K562 (cell line): ENCODE measurements around the gene FITM1. TPM values are rescaled to one million over a fixed set of nuclear protein-coding genes. Genes with fewer than 3 reads are reported as not detected.

Experiments
- ATAC-seq: fragments of 200-7000 bp; cut with Tn5 transposase; 3 replicates; pipeline ENCODE4 v1.9.1; 2020; ENCODE audit warnings: moderate library complexity
- BruUV-seq: library from RNA; stranded (reverse); fragments of 400-500 nt; replicated peaks from 2 replicates; lab custom pipeline; 2021; lab: Mats Ljungman, UMichigan
- CTCF ChIA-PET: fragments of 300-600 bp; formaldehyde crosslinking; extraction: SDS; loops from one replicate; lab custom pipeline; 2021; ENCODE audit warnings: low intra/inter-chr PET ratio; lab: Yijun Ruan, JAX
- POLR2A ChIA-PET: fragments of 300-600, 350-650 bp; sonication (Branson Sonifier 250); formaldehyde crosslinking; extraction: SDS; loops from one replicate; lab custom pipeline; 2021; ENCODE audit warnings: antibody characterized with exemption, inconsistent platforms; lab: Yijun Ruan, JAX
- DNase-seq, 4 experiments: peaks; one replicate each; pipeline versions ENCODE4 v3.0.0 to v3.0.0-alpha.2; 2011 to 2018; ENCODE audit warnings: low spot score in 3 of 4, mixed read lengths in 3 of 4; ENCODE audit errors: extremely low read depth in 1 of 4
- FAIRE-seq: peaks from 2 replicates; lab custom pipeline; 2011; peaks lifted over from hg19 to GRCh38; lab: Jason Lieb, UNC
- H2AFZ ChIP-seq: 2 replicates; pipeline ENCODE4 v1.6.0; 2011; ENCODE audit warnings: low read depth, low read length, control low read depth, inconsistent platforms
- H3K27ac ChIP-seq: fragments of 200-600 bp; 3 replicates; pipeline ENCODE4 v1.8.0; 2011; ENCODE audit warnings: low read depth, mild to moderate bottlenecking, control low read depth, inconsistent platforms, low read length, moderate library complexity, mixed read lengths; ENCODE audit errors: extremely low read depth
- H3K27me3 ChIP-seq, 2 experiments: fragments of 300-600 bp in 1 of 2; 2 replicates in 1 of 2; 3 replicates in 1 of 2; pipeline versions ENCODE4 v1.6.0 to v1.8.0; 2011; ENCODE audit warnings: inconsistent platforms in 2 of 2, low read length in 2 of 2, mild to moderate bottlenecking in 1 of 2, mixed read lengths in 1 of 2, moderate library complexity in 1 of 2; ENCODE audit not compliant: control insufficient read depth in 2 of 2, insufficient read depth in 2 of 2
- H3K36me3 ChIP-seq: fragments of 300-600 bp; 3 replicates; pipeline ENCODE4 v1.8.0; 2011; ENCODE audit warnings: mild to moderate bottlenecking, low read length, inconsistent platforms; ENCODE audit not compliant: control insufficient read depth, insufficient read depth
- H3K4me1 ChIP-seq, 2 experiments: fragments of 200-600 bp in 1 of 2; replicated peaks in 1 of 2; 2 replicates in 1 of 2; 3 replicates in 1 of 2; pipeline versions ENCODE4 v1.5.1 to v1.8.0; 2011; ENCODE audit warnings: inconsistent platforms in 2 of 2, low read length in 2 of 2, mild to moderate bottlenecking in 1 of 2, mixed read lengths in 1 of 2, moderate library complexity in 1 of 2; ENCODE audit not compliant: control insufficient read depth in 2 of 2, insufficient read depth in 2 of 2
- H3K4me2 ChIP-seq: 2 replicates; pipeline ENCODE4 v1.6.1; 2011; ENCODE audit warnings: low read length, control low read depth, inconsistent platforms, mixed read lengths; ENCODE audit not compliant: insufficient read depth
- H3K4me3 ChIP-seq: fragments of 200-600 bp; sonication (generic), shearing (Covaris generic); 2 replicates; pipeline ENCODE4 v1.5.1; 2016; ENCODE audit warnings: control low read depth, inconsistent platforms
- H3K79me2 ChIP-seq: fragments of 200-600 bp; 3 replicates; pipeline ENCODE4 v1.8.0; 2011; ENCODE audit warnings: low read length, inconsistent platforms; ENCODE audit not compliant: control insufficient read depth, insufficient read depth
- H3K9ac ChIP-seq, 2 experiments: 2 replicates each; pipeline versions ENCODE4 v1.6.0 to v1.6.1; 2011; ENCODE audit warnings: low read depth in 2 of 2, low read length in 2 of 2, control low read depth in 1 of 2, inconsistent platforms in 1 of 2, mild to moderate bottlenecking in 1 of 2, mixed read lengths in 1 of 2; ENCODE audit not compliant: insufficient read depth in 1 of 2
- H3K9me1 ChIP-seq: one replicate; pipeline ENCODE4 v1.6.0; 2011; ENCODE audit warnings: inconsistent platforms, mild to moderate bottlenecking, low read length, moderate library complexity; ENCODE audit not compliant: control insufficient read depth, insufficient read depth
- H3K9me3 ChIP-seq: replicated peaks from 2 replicates; pipeline ENCODE4 v1.5.1; 2011; ENCODE audit warnings: low read depth, low read length, inconsistent platforms; ENCODE audit not compliant: control insufficient read depth, insufficient read depth
- H4K20me1 ChIP-seq: replicated peaks from 2 replicates; pipeline ENCODE4 v1.6.1; 2011; ENCODE audit warnings: low read length, inconsistent platforms, mixed read lengths; ENCODE audit not compliant: control insufficient read depth, insufficient read depth
- ATF7 ChIP-seq: fragments of 450-650 bp; IDR thresholded peaks from 2 replicates; pipeline ENCODE4 v1.7.1; 2014; ENCODE audit warnings: mild to moderate bottlenecking, moderate library complexity
- C11orf30 ChIP-seq: fragments of 450-650 bp; IDR thresholded peaks from 2 replicates; pipeline ENCODE4 v1.6.1; 2016; ENCODE audit warnings: low read depth, mild to moderate bottlenecking
- CTBP1 ChIP-seq: fragments of 450-650 bp; IDR thresholded peaks from 2 replicates; pipeline ENCODE4 v1.6.1; 2016; ENCODE audit warnings: borderline replicate concordance
- EGR1 ChIP-seq: fragments of 450-650 bp; conservative IDR thresholded peaks from 2 replicates; pipeline ENCODE4 v1.6.1; 2017; ENCODE audit warnings: mild to moderate bottlenecking
- HES1 ChIP-seq: fragments of 450-650 bp; IDR thresholded peaks from 2 replicates; pipeline ENCODE4 v1.6.1; 2016; ENCODE audit warnings: low read depth, mild to moderate bottlenecking, moderate library complexity
- MLLT1 ChIP-seq, 2 experiments: fragments of 450-650 bp; IDR thresholded peaks; 2 replicates each; pipeline ENCODE4 v1.6.1; 2016
- MYC ChIP-seq, 2 experiments: fragments of 250-450 bp in 1 of 2; sonication (Bioruptor Pico) in 1 of 2; IDR thresholded peaks; 2 replicates each; pipeline versions ENCODE4 v1.5.1 to v1.6.1; 2012 to 2021; ENCODE audit warnings: low read depth in 2 of 2, borderline replicate concordance in 1 of 2, improper control_type of control experiment in 1 of 2, low read length in 1 of 2, mild to moderate bottlenecking in 1 of 2, moderate library complexity in 1 of 2
- PKNOX1 ChIP-seq: fragments of 450-650 bp; IDR thresholded peaks from 2 replicates; pipeline ENCODE4 v1.6.1; 2016
- PRDM10 ChIP-seq: fragments of 450-650 bp; IDR thresholded peaks from 2 replicates; pipeline ENCODE4 v1.6.1; 2018; ENCODE audit not compliant: partially characterized antibody
- SIN3A ChIP-seq, 2 experiments: fragments of 150-350 bp in 1 of 2; IDR thresholded peaks; 2 replicates each; pipeline ENCODE4 v1.6.1; 2011 to 2016; ENCODE audit warnings: borderline replicate concordance in 2 of 2, low read depth in 2 of 2, low read length in 2 of 2, mild to moderate bottlenecking in 2 of 2, moderate library complexity in 2 of 2; ENCODE audit not compliant: control insufficient read depth in 1 of 2
- SMARCB1 ChIP-seq: IDR thresholded peaks from 2 replicates; pipeline ENCODE4 v1.6.1; 2011; ENCODE audit warnings: improper control_type of control experiment, low read depth; ENCODE audit not compliant: insufficient read length
- TAF1 ChIP-seq: IDR thresholded peaks from 2 replicates; pipeline ENCODE4 v1.6.1; 2011; ENCODE audit warnings: mild to moderate bottlenecking, low read length, moderate library complexity; ENCODE audit not compliant: insufficient read depth, control insufficient read depth, severe bottlenecking; ENCODE audit errors: extremely low read depth
- ZBED1 ChIP-seq: IDR thresholded peaks from 2 replicates; pipeline ENCODE4 v1.6.1; 2014
- ZZZ3 ChIP-seq: fragments of 450-650 bp; IDR thresholded peaks from 2 replicates; pipeline ENCODE4 v1.6.1; 2016; ENCODE audit warnings: antibody characterized with exemption, mild to moderate bottlenecking, moderate library complexity
- WGBS: fragments of 100-300 bp; shearing (Covaris generic); methylation state at CpG from one replicate; pipeline ENCODE4 v1.1.6; 2016; ENCODE audit warnings: low coverage, mixed read lengths; ENCODE audit not compliant: insufficient coverage; ENCODE audit errors: missing lambda C conversion rate; 5-methylcytosine and 5-hydroxymethylcytosine counted together
- in situ Hi-C: fragments of 300-500 bp; cut with MboI; formaldehyde crosslinking; loops from 4 replicates; pipeline ENCODE4 v1.15.0; 2018; ENCODE audit warnings: inconsistent platforms, mixed read lengths
- intact Hi-C: fragments of 100-400 bp; cut with micrococcal nuclease; formaldehyde crosslinking; loops from 2 replicates; pipeline ENCODE4 v1.14.2; 2022
- polyA plus RNA-seq, 8 experiments: library from polyadenylated mRNA; depleted of rRNA in 4 of 8; stranded (reverse) in 5 of 8; unstranded in 3 of 8; fragments of >200 nt; fragmentation: Nextera tagmentation in 2 of 8; fragmentation: Illumina TruSeq in 1 of 8; extraction: Ambion mirVana in 2 of 8; extraction: Trizol in 1 of 8; gene quantifications; 2 replicates each; pipeline versions ENCODE4 v1.2.1 to v1.2.3, GENCODE V29; 2011 to 2014; ENCODE audit warnings: inconsistent platforms in 1 of 8, missing spikeins in 1 of 8
- total RNA-seq, 7 experiments: library from RNA; depleted of rRNA in 6 of 7; stranded (reverse); fragments of >200 nt in 6 of 7; fragmentation: Illumina TruSeq in 2 of 7; extraction: Trizol in 2 of 7; gene quantifications; 2 replicates each; pipeline versions ENCODE4 v1.2.1 to v1.2.3, GENCODE V29; 2011 to 2021; ENCODE audit warnings: low replicate concordance in 1 of 7

FITM1 gene
- total and polyA plus RNA-seq, 9 of the 15 experiments (the other 6 are each of a cell fraction or from before 2014, with no cell fraction given), result 0.09 to 0.20 TPM; not detected in 7

GRCh38 chr14:24146453-24146977, 16.1 kb downstream of the FITM1 start, which contains the start of gene PSME2:
Gene PSME2 (minus strand): TSS chr14:24146610. CDS start chr14:24146581, 29 bp downstream.
- H2AFZ ChIP-seq, result peak within 1 kb of the TSS; percentile 84
- peaks cover 55% of the 10 kb centered on the region; the same call in 2 of the 3 replicates for H3K36me3 ChIP-seq
- BruUV-seq, result no TSS peak
- POLR2A ChIA-PET, result interaction anchor here (0.6 to 2.2 kb wide), 12 partner anchors 9 to 377 kb away, joined by 3 to 6 read pairs (median 4); partner anchors contain the start of genes DCAF11, IRF9, NRL and TINF2
- DNase-seq (peak; percentile 85 to 95 (median 91)), FAIRE-seq (peak; percentile 81), ATAC-seq (peak; percentile 88)
- peaks cover 5% of the 10 kb centered on the region for H3K9me1 ChIP-seq
- H3K9me3 ChIP-seq, result no peaks in the 10 kb centered on the region
- peak within 1 kb of the TSS; percentile 81 to 97 for H3K9ac ChIP-seq
- peak within 1 kb of the TSS; percentile 72 for H3K27ac ChIP-seq
- H3K27me3 ChIP-seq, result no peaks in the 10 kb centered on the region
- in situ Hi-C loops, result no loop called here
- intact Hi-C loops, result loop anchor here (2.0 to 10.0 kb wide), 2 partner anchors 32 to 52 kb away; partner anchors contain the start of genes DCAF11, NRL and PCK2
- peak within 1 kb of the TSS; percentile 98 for H3K4me3 ChIP-seq
- no peaks in the 10 kb centered on the region for H4K20me1 ChIP-seq
- H3K4me1 ChIP-seq, result peaks cover 33 to 46% of the 10 kb centered on the region in 2 experiments; a peak in 4 of 5 replicates
- H3K79me2 ChIP-seq, result peaks cover 39% of the 10 kb centered on the region
- CTCF ChIA-PET, result no interaction called here
- 0% methylated on average over 6 of the region's 25 CpGs for WGBS
- peak within 1 kb of the TSS; percentile 98 for H3K4me2 ChIP-seq
- no peak for TF ChIP-seq SMARCB1
- no peak for TF ChIP-seq ZBED1
- 0 out of 4 replicates have a peak, but pooled peaks of 1 of the 2 experiments have one; percentile 30 for TF ChIP-seq MLLT1 (IDR thresholded peaks at IDR 0.05)
- TF ChIP-seq CTBP1, result 0 out of 2 replicates have a peak, but pooled peaks have one; percentile 15
- TF ChIP-seq PRDM10, result peak; percentile 43
- no peak for TF ChIP-seq C11orf30
- TF ChIP-seq ZZZ3, result no peak
- peak; percentile 29 for TF ChIP-seq TAF1
- peak; percentile 31 for TF ChIP-seq PKNOX1
- TF ChIP-seq EGR1, result peak; percentile 25; the same call in 1 of the 2 replicates
- TF ChIP-seq ATF7, result 0 out of 2 replicates have a peak, but pooled peaks have one; percentile 9
- TF ChIP-seq SIN3A (IDR thresholded peaks at IDR 0.05; ENCODE audit: borderline replicate concordance in 2 of 2, control insufficient read depth in 1 of 2, low read depth in 2 of 2, low read length in 2 of 2), result peak; percentile 68 to 70; a peak in 2 of 4 replicates
- 0 out of 2 replicates have a peak, but pooled peaks have one; percentile 10 for TF ChIP-seq HES1
- TF ChIP-seq MYC (IDR thresholded peaks at IDR 0.05; ENCODE audit: low read depth, low read length), result peak; percentile 60
- TF ChIP-seq MYC (CRISPR knock-in tag; IDR thresholded peaks at IDR 0.05; ENCODE audit: borderline replicate concordance, low read depth), result no peak
